GM18499 (cell line): ENCODE measurements around the gene SMAD2.
"Not testable (repeated sequence)": the region's sequence is repeated elsewhere in the genome, so short reads cannot be mapped to it uniquely, and the experiment has no call there.

Source experiments
- ATAC-seq: cut with Tn5 transposase; IDR thresholded peaks from one replicate; pipeline ENCODE4 v1.9.1; 2021; ENCODE audit warnings: moderate number of reproducible peaks; ENCODE audit not compliant: insufficient read depth, unreplicated experiment

SMAD2 gene

GRCh38 chr18:47800248-47800647, 130.2 kb downstream of the SMAD2 start:
- ATAC-seq = no peak

GRCh38 chr18:47799376-47799775, 131.1 kb downstream of the SMAD2 start:
- no peak for ATAC-seq

- no peak for ATAC-seq
These were observed 132.1 kb downstream of the SMAD2 start for GRCh38 chr18:47798366-47798765.

GRCh38 chr18:47797126-47797525, 133.3 kb downstream of the SMAD2 start:
- no peak for ATAC-seq

- ATAC-seq = no peak
These were observed 135.0 kb downstream of the SMAD2 start for GRCh38 chr18:47795434-47795814.

GRCh38 chr18:47794725-47795433, 135.6 kb downstream of the SMAD2 start:
- no peak for ATAC-seq

- no peak for ATAC-seq
These were observed 136.8 kb downstream of the SMAD2 start for GRCh38 chr18:47793609-47794008.

- no peak for ATAC-seq
These were observed 138.9 kb downstream of the SMAD2 start for GRCh38 chr18:47791461-47791985.

GRCh38 chr18:47790036-47790435, 140.4 kb downstream of the SMAD2 start:
- ATAC-seq = no peak

- ATAC-seq = no peak
These were observed 141.8 kb downstream of the SMAD2 start for GRCh38 chr18:47788621-47789020.

GRCh38 chr18:47781561-47781960, 148.9 kb downstream of the SMAD2 start:
- ATAC-seq = no peak

- no peak for ATAC-seq
These were observed 150.3 kb downstream of the SMAD2 start for GRCh38 chr18:47780011-47780725.

GRCh38 chr18:47779381-47779780, 151.1 kb downstream of the SMAD2 start:
- ATAC-seq = no peak

GRCh38 chr18:47777626-47778025, 152.8 kb downstream of the SMAD2 start:
- no peak for ATAC-seq

- ATAC-seq = no peak
These were observed 154.5 kb downstream of the SMAD2 start for GRCh38 chr18:47775961-47776360.

GRCh38 chr18:47773931-47774330, 156.5 kb downstream of the SMAD2 start:
- ATAC-seq = no peak

- ATAC-seq = no peak
These were observed 157.8 kb downstream of the SMAD2 start for GRCh38 chr18:47772374-47773248.

GRCh38 chr18:47771922-47772321, 158.5 kb downstream of the SMAD2 start:
- no peak for ATAC-seq

GRCh38 chr18:47767699-47768098, 162.8 kb downstream of the SMAD2 start:
- ATAC-seq = no peak

GRCh38 chr18:47767198-47767597, 163.3 kb downstream of the SMAD2 start:
- ATAC-seq = not testable (repeated sequence)
